ENCODE data around the gene CYP27C1.
"Not testable (repeated sequence)": the region's sequence is repeated elsewhere in the genome, so short reads cannot be mapped to it uniquely, and the experiment has no call there.

CYP27C1 gene

DNA sequence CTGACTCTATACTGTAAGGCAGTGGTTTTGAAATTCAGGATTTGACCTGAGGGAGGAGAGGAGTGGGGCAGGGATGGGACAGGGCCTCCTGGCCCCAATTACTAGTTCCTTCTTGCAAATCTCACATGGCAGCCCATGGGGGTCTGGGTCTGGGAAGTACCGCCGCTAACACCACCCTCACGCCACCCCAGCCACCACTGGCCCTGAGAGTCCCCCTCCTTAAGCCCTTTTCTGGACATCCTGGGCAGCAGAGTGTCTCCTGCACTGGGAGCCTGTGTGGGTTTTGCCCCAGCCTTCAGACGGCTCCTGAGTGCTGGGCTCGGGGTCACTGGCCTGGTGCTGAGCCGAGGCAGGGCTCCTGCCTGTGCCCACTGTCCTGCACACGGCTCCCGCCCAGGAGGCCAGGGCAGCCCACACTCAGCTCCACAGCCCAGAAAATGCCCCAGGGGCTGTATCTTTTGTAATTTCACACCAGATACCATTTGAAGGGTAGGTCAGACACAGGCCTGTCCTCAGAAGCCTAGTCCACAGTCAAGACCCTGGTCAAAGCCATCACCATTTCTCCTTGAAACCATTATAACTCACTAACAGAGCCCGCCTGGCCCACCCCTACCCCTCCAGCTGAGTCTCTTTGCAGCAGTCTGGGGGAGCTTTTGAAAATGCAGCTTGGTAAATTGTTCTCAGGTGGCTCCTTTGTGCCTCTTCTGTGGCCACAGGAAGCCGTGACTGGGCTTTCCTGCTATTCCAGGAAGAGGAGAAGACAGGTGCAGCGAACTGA, 55.1 kb downstream of the CYP27C1 start:
- no peaks in the 10 kb centered on the region for H3K9me3 Mint-ChIP-seq
- H3K36me3 Mint-ChIP-seq (ENCODE audit: low read depth) = no peaks in the 10 kb centered on the region
- H3K27me3 Mint-ChIP-seq (ENCODE audit: low read depth) = no peaks in the 10 kb centered on the region
- no peaks in the 10 kb centered on the region for H3K4me1 Mint-ChIP-seq (ENCODE audit: low read depth)
- H3K4me3 Mint-ChIP-seq = no peak overlapping the region
- H3K27ac Mint-ChIP-seq = no peak overlapping the region
- DNase-seq (ENCODE audit: low spot score) = no peak

DNA sequence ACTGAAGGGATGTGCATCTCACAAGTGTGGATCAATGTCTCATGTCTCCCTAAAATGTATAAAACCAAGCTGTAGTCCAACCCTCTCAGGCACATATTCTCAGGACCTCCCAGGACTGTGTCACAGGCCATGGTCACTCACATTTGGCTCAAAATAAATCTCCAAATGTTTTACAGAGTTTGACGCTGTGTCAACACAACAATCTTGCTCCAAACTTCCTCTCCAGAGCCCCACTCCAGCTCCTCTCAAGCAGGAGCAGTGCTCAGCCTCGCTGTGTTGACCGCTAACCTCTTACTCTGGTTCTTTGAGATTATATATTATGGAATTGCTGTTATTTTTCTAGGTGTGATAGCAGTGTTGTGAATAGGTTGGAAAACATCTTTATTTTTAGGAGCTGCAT, 56.2 kb downstream of the CYP27C1 start:
- Mint-ChIP-seq H3K27me3 (ENCODE audit: low read depth) (no peaks in the 10 kb centered on the region), H3K9me3 (no peaks in the 10 kb centered on the region), H3K27ac (no peak overlapping the region), H3K4me3 (no peak overlapping the region), H3K36me3 (ENCODE audit: low read depth) (no peaks in the 10 kb centered on the region), H3K4me1 (ENCODE audit: low read depth) (no peaks in the 10 kb centered on the region)
- no peak for DNase-seq (ENCODE audit: low spot score)

DNA sequence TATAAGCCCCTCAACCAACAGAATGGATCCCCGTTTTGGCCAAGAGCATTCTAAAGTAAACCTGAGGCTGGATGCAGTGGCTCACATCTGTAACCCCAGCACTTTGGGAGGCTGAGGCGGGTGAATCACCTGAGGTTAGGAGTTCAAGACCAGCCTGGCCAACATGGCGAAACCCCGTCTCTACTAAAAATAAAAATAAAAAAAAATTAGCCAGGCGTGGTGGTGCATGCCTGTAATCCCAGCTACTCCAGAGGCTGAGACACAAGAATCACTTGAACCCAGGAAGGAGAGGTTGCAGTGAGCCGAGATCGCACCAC, 57.1 kb downstream of the CYP27C1 start:
- not testable (repeated sequence) for H3K27ac Mint-ChIP-seq; H3K4me1 Mint-ChIP-seq (ENCODE audit: low read depth); H3K36me3 Mint-ChIP-seq (ENCODE audit: low read depth); H3K9me3 Mint-ChIP-seq; H3K27me3 Mint-ChIP-seq (ENCODE audit: low read depth); H3K4me3 Mint-ChIP-seq; DNase-seq (ENCODE audit: low spot score)

- DNase-seq (ENCODE audit: low spot score) = no peak
- Mint-ChIP-seq H3K4me1 (ENCODE audit: low read depth) (no peaks in the 10 kb centered on the region), H3K27ac (no peak overlapping the region), H3K9me3 (no peaks in the 10 kb centered on the region), H3K4me3 (no peak overlapping the region), H3K27me3 (ENCODE audit: low read depth) (no peaks in the 10 kb centered on the region), H3K36me3 (ENCODE audit: low read depth) (no peaks in the 10 kb centered on the region)
These were observed 57.6 kb downstream of the CYP27C1 start for GRCh38 chr2:127162261-127163089.

- H3K36me3 Mint-ChIP-seq (ENCODE audit: low read depth) = no peaks in the 10 kb centered on the region
- no peaks in the 10 kb centered on the region for H3K27me3 Mint-ChIP-seq (ENCODE audit: low read depth)
- H3K4me1 Mint-ChIP-seq (ENCODE audit: low read depth) = no peaks in the 10 kb centered on the region
- H3K27ac Mint-ChIP-seq = no peak overlapping the region
- no peak for DNase-seq (ENCODE audit: low spot score)
- no peaks in the 10 kb centered on the region for H3K9me3 Mint-ChIP-seq
- H3K4me3 Mint-ChIP-seq = no peak overlapping the region
These were observed 58.6 kb downstream of the CYP27C1 start for GRCh38 chr2:127161176-127162136.

DNA sequence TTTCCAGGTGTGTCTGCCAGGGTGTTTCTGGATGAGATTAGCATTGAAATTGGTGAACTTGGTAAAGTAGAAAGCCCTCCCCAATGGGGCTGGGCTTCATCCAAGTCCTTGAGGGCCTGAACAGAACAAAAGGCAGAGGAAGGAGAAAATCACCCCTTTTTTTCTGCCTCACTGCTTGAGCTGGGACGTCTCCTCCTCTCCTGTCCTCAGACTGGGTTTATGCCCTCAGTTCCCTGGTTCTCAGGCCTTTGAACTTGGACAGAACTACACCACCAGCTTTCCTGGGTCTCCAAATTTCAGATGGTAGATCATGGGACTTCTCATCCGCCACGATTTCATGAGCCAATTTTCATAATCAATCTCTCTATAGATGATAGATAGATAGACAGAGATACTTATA, 59.4 kb downstream of the CYP27C1 start:
- no peaks in the 10 kb centered on the region for H3K36me3 Mint-ChIP-seq (ENCODE audit: low read depth)
- no peaks in the 10 kb centered on the region for H3K9me3 Mint-ChIP-seq
- DNase-seq (ENCODE audit: low spot score) = no peak
- no peak overlapping the region for H3K27ac Mint-ChIP-seq
- H3K27me3 Mint-ChIP-seq (ENCODE audit: low read depth) = no peaks in the 10 kb centered on the region
- no peak overlapping the region for H3K4me3 Mint-ChIP-seq
- no peaks in the 10 kb centered on the region for H3K4me1 Mint-ChIP-seq (ENCODE audit: low read depth)

DNA sequence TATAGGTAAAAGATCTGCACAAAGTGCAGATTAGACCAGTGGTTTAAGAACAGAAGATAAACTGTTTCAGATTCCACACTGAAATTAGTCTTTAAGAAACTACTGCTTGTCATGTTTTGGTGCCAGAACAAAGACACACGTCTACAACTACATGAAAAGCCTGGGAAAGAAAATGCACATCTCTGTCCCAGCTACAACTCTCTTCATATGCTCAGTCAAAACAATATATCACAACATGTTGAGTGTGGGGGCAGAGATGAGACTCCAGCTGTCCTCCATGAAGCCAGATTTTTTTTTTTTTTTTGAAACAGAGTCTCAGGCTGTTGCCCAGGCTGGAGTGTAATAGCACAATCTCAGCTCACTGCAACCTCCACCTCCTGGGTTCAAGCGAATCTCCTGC, 60.6 kb downstream of the CYP27C1 start:
- H3K9me3 Mint-ChIP-seq = no peaks in the 10 kb centered on the region
- no peaks in the 10 kb centered on the region for H3K4me1 Mint-ChIP-seq (ENCODE audit: low read depth)
- no peak overlapping the region for H3K4me3 Mint-ChIP-seq
- DNase-seq (ENCODE audit: low spot score) = no peak
- H3K27me3 Mint-ChIP-seq (ENCODE audit: low read depth) = no peaks in the 10 kb centered on the region
- H3K36me3 Mint-ChIP-seq (ENCODE audit: low read depth) = no peaks in the 10 kb centered on the region
- H3K27ac Mint-ChIP-seq = no peak overlapping the region

GRCh38 chr2:127158614-127159290, 61.3 kb downstream of the CYP27C1 start:
- H3K36me3 Mint-ChIP-seq (ENCODE audit: low read depth) = no peaks in the 10 kb centered on the region
- no peak overlapping the region for H3K27ac Mint-ChIP-seq
- H3K4me1 Mint-ChIP-seq (ENCODE audit: low read depth) = no peaks in the 10 kb centered on the region
- no peak overlapping the region for H3K4me3 Mint-ChIP-seq
- no peak for DNase-seq (ENCODE audit: low spot score)
- H3K27me3 Mint-ChIP-seq (ENCODE audit: low read depth) = no peaks in the 10 kb centered on the region
- H3K9me3 Mint-ChIP-seq = no peaks in the 10 kb centered on the region

GRCh38 chr2:127157651-127158485, 62.2 kb downstream of the CYP27C1 start:
- no peaks in the 10 kb centered on the region for H3K27me3 Mint-ChIP-seq (ENCODE audit: low read depth)
- H3K36me3 Mint-ChIP-seq (ENCODE audit: low read depth) = no peaks in the 10 kb centered on the region
- H3K27ac Mint-ChIP-seq = no peak overlapping the region
- H3K4me3 Mint-ChIP-seq = no peak overlapping the region
- no peaks in the 10 kb centered on the region for H3K4me1 Mint-ChIP-seq (ENCODE audit: low read depth)
- H3K9me3 Mint-ChIP-seq = no peaks in the 10 kb centered on the region
- DNase-seq (ENCODE audit: low spot score) = no peak

GRCh38 chr2:127157114-127157513, 63.0 kb downstream of the CYP27C1 start:
- H3K9me3 Mint-ChIP-seq = no peaks in the 10 kb centered on the region
- H3K36me3 Mint-ChIP-seq (ENCODE audit: low read depth) = no peaks in the 10 kb centered on the region
- no peaks in the 10 kb centered on the region for H3K4me1 Mint-ChIP-seq (ENCODE audit: low read depth)
- no peaks in the 10 kb centered on the region for H3K27me3 Mint-ChIP-seq (ENCODE audit: low read depth)
- no peak for DNase-seq (ENCODE audit: low spot score)
- no peak overlapping the region for H3K4me3 Mint-ChIP-seq
- H3K27ac Mint-ChIP-seq = no peak overlapping the region

DNA sequence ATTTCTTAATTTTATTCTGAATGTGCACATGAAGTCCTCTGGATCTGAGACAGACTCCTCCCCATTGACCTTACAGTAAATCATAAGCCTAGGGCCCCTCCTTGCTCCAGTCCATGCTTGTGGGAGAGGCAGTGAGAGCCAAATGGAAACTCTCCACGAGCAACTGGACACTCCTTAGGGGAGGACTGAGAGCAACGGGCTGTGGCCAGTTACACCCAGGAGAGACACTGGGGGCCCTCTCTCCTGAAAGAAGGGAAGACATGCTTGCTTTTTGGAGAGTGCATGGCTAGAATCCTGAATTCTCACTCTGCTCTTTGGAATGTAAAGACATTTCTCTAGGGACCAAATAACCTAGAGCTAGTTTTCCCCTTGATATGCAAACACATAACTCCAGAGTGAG, 64.2 kb downstream of the CYP27C1 start:
- Mint-ChIP-seq H3K4me3 (no peak overlapping the region), H3K9me3 (no peaks in the 10 kb centered on the region), H3K27me3 (ENCODE audit: low read depth) (no peaks in the 10 kb centered on the region), H3K36me3 (ENCODE audit: low read depth) (no peaks in the 10 kb centered on the region), H3K27ac (no peak overlapping the region), H3K4me1 (ENCODE audit: low read depth) (no peaks in the 10 kb centered on the region)
- no peak for DNase-seq (ENCODE audit: low spot score)

DNA sequence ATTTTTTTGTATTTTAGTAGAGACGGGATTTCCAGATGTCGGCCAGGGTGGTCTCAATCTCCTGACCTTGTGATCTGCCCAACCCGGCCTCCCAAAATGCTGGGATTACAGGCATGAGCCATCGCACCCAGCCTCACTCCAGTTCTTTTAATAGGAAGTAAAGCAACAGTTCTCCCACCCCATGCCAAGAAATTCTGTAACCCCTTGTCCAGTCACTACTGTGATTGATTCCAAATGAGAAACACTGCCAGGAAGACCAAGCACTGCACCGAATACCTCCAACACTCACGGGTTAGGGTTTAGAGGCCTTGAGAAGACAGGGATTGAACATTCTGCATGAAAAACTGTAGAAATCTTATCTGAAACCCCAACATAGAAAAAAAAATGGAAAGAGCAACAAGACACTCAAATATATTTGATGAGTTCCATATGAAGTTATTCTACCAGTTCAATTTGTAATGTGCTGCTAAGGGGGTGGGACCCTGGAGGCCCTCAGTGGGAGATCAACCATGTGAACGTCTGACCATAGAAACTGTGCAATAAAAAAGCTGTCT, 65.0 kb downstream of the CYP27C1 start:
- DNase-seq (ENCODE audit: low spot score) = no peak
- H3K27me3 Mint-ChIP-seq (ENCODE audit: low read depth) = no peaks in the 10 kb centered on the region

DNA sequence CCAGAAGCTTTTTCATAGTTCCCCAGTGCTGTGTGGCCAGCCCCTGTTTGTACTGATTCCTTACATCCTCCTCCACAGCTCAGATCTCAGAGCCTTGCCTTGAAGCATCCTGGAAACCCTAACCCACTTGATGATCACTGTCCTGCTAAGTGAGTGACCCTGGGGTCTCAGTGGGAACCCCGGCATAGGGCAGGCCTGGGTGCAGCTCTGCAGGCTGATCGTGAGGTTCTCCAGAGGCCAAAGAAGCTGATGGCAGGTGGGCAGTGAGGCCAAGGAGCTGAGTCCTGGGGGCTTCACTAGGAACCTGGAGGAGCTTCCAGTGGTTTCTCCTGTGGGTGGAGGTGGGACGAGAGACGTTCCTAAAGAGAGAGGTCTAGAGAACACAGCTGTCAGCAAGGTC, 65.7 kb downstream of the CYP27C1 start:
- no peak overlapping the region for H3K27ac Mint-ChIP-seq
- no peak overlapping the region for H3K4me3 Mint-ChIP-seq
- H3K4me1 Mint-ChIP-seq (ENCODE audit: low read depth) = no peaks in the 10 kb centered on the region
- no peak for DNase-seq (ENCODE audit: low spot score)
- H3K9me3 Mint-ChIP-seq = no peaks in the 10 kb centered on the region
- peaks cover 2% of the 10 kb centered on the region for H3K27me3 Mint-ChIP-seq (ENCODE audit: low read depth)
- H3K36me3 Mint-ChIP-seq (ENCODE audit: low read depth) = no peaks in the 10 kb centered on the region

More for the DNA sequence above, 65.0 kb downstream of the CYP27C1 start:
- H3K27ac Mint-ChIP-seq = no peak overlapping the region
- H3K9me3 Mint-ChIP-seq = no peaks in the 10 kb centered on the region
- H3K4me1 Mint-ChIP-seq (ENCODE audit: low read depth) = no peaks in the 10 kb centered on the region
- no peak overlapping the region for H3K4me3 Mint-ChIP-seq
- H3K36me3 Mint-ChIP-seq (ENCODE audit: low read depth) = no peaks in the 10 kb centered on the region
